Measurements from ENCODE around the gene ELP1. TPM values are rescaled to one million over a fixed set of nuclear protein-coding genes. Genes with fewer than 3 reads are reported as not detected.

ELP1 gene
- total and polyA plus RNA-seq, 2 experiments from 2014 or later, result 14.5 to 24.1 TPM

- no peak overlapping the region for H3K4me3 ChIP-seq
- no peaks in the 10 kb centered on the region for H3F3A ChIP-seq (ENCODE audit: insufficient read depth)
- H4K20me1 ChIP-seq (ENCODE audit: insufficient read depth), result no peaks in the 10 kb centered on the region
- no peak overlapping the region for H3K27ac ChIP-seq
- in situ Hi-C loops (cut with MboI), result no loop called here
- DNase-seq, result no peak
- 90 to 93% methylated on average over 25 of the region's 25 CpGs for WGBS, 2 experiments (ENCODE audit: low coverage in 1 of 2, low lambda C conversion rate in 2 of 2, missing lambda C conversion rate in 2 of 2)
- no peaks in the 10 kb centered on the region for H3K4me1 ChIP-seq (ENCODE audit: insufficient read depth)
- H3K36me3 ChIP-seq (ENCODE audit: low read depth), result no peaks in the 10 kb centered on the region
- TF ChIP-seq EZH2 (IDR thresholded peaks at IDR 0.05; ENCODE audit: insufficient read depth, poor library complexity, severe bottlenecking) (no peak), EZH2phosphoT487 (IDR thresholded peaks at IDR 0.05; ENCODE audit: insufficient read depth, low read depth) (no peak)
- peaks cover 2% of the 10 kb centered on the region; the same call in 1 of the 2 replicates for H3K27me3 ChIP-seq (replicated peaks; ENCODE audit: insufficient read depth)
- H3K4me2 ChIP-seq (ENCODE audit: unreplicated experiment), result no peak overlapping the region
- H3K9ac ChIP-seq, result no peak overlapping the region
- H3K9me3 ChIP-seq (ENCODE audit: low read depth), result no peaks in the 10 kb centered on the region
- no peak overlapping the region for H2AFZ ChIP-seq
- no peaks in the 10 kb centered on the region for H3K9me2 ChIP-seq (ENCODE audit: insufficient read depth)
- H3K79me2 ChIP-seq (ENCODE audit: insufficient read depth), result no peaks in the 10 kb centered on the region
Measured at GRCh38 chr9:108855529-108855886, 78.4 kb downstream of the ELP1 start.

- no peak overlapping the region for H3K27ac ChIP-seq
- no peak overlapping the region for H3K4me3 ChIP-seq
- no peak overlapping the region for H3K9ac ChIP-seq
- H3K9me2 ChIP-seq (ENCODE audit: insufficient read depth), result no peaks in the 10 kb centered on the region
- DNase-seq, result no peak
- no peaks in the 10 kb centered on the region for H3K79me2 ChIP-seq (ENCODE audit: insufficient read depth)
- H3K36me3 ChIP-seq (ENCODE audit: low read depth), result no peaks in the 10 kb centered on the region
- peaks cover 3% of the 10 kb centered on the region; the same call in 1 of the 2 replicates for H3K27me3 ChIP-seq (replicated peaks; ENCODE audit: insufficient read depth)
- no peak overlapping the region for H3K4me2 ChIP-seq (ENCODE audit: unreplicated experiment)
- in situ Hi-C loops (cut with MboI), result no loop called here
- TF ChIP-seq EZH2 (IDR thresholded peaks at IDR 0.05; ENCODE audit: insufficient read depth, poor library complexity, severe bottlenecking) (no peak), EZH2phosphoT487 (IDR thresholded peaks at IDR 0.05; ENCODE audit: insufficient read depth, low read depth) (no peak)
- no peaks in the 10 kb centered on the region for H4K20me1 ChIP-seq (ENCODE audit: insufficient read depth)
- H3K9me3 ChIP-seq (ENCODE audit: low read depth), result no peaks in the 10 kb centered on the region
- H3K4me1 ChIP-seq (ENCODE audit: insufficient read depth), result no peaks in the 10 kb centered on the region
- no peaks in the 10 kb centered on the region for H3F3A ChIP-seq (ENCODE audit: insufficient read depth)
- 80 to 82% methylated on average over 59 of the region's 59 CpGs for WGBS, 2 experiments (ENCODE audit: low coverage in 1 of 2, low lambda C conversion rate in 2 of 2, missing lambda C conversion rate in 2 of 2)
- H2AFZ ChIP-seq, result no peak overlapping the region
Measured at GRCh38 chr9:108854641-108855528, 79.0 kb downstream of the ELP1 start.

- Histone ChIP-seq H3F3A (ENCODE audit: insufficient read depth) (no peaks in the 10 kb centered on the region), H4K20me1 (ENCODE audit: insufficient read depth) (no peaks in the 10 kb centered on the region), H3K27me3 (replicated peaks; ENCODE audit: insufficient read depth) (peaks cover 3% of the 10 kb centered on the region; the same call in 1 of the 2 replicates), H3K79me2 (ENCODE audit: insufficient read depth) (no peaks in the 10 kb centered on the region), H3K9ac (no peak overlapping the region), H3K9me2 (ENCODE audit: insufficient read depth) (no peaks in the 10 kb centered on the region), H3K36me3 (ENCODE audit: low read depth) (no peaks in the 10 kb centered on the region), H3K27ac (no peak overlapping the region), H3K9me3 (ENCODE audit: low read depth) (no peaks in the 10 kb centered on the region), H2AFZ (no peak overlapping the region), H3K4me2 (ENCODE audit: unreplicated experiment) (no peak overlapping the region), H3K4me1 (ENCODE audit: insufficient read depth) (no peaks in the 10 kb centered on the region), H3K4me3 (no peak overlapping the region)
- in situ Hi-C loops (cut with MboI), result no loop called here
- TF ChIP-seq EZH2 (IDR thresholded peaks at IDR 0.05; ENCODE audit: insufficient read depth, poor library complexity, severe bottlenecking), result no peak
- TF ChIP-seq EZH2phosphoT487 (IDR thresholded peaks at IDR 0.05; ENCODE audit: insufficient read depth, low read depth), result no peak
- WGBS, 2 experiments (ENCODE audit: low coverage in 1 of 2, low lambda C conversion rate in 2 of 2, missing lambda C conversion rate in 2 of 2), result 63 to 85% methylated on average over 3 of the region's 3 CpGs
- no peak for DNase-seq
Measured at GRCh38 chr9:108854094-108854493, 79.8 kb downstream of the ELP1 start.

GRCh38 chr9:108852079-108852478, 81.8 kb downstream of the ELP1 start:
- no peaks in the 10 kb centered on the region for H3K4me1 ChIP-seq (ENCODE audit: insufficient read depth)
- no peak overlapping the region for H2AFZ ChIP-seq
- no peaks in the 10 kb centered on the region for H3K36me3 ChIP-seq (ENCODE audit: low read depth)
- no peak overlapping the region for H3K27ac ChIP-seq
- H4K20me1 ChIP-seq (ENCODE audit: insufficient read depth), result no peaks in the 10 kb centered on the region
- no peak for DNase-seq
- WGBS, 2 experiments (ENCODE audit: low coverage in 1 of 2, low lambda C conversion rate in 2 of 2, missing lambda C conversion rate in 2 of 2), result 2 to 24% methylated on average over 1 of the region's 1 CpG
- H3K4me2 ChIP-seq (ENCODE audit: unreplicated experiment), result no peak overlapping the region
- no peaks in the 10 kb centered on the region for H3F3A ChIP-seq (ENCODE audit: insufficient read depth)
- TF ChIP-seq EZH2phosphoT487 (IDR thresholded peaks at IDR 0.05; ENCODE audit: insufficient read depth, low read depth), result no peak
- no peak for TF ChIP-seq EZH2 (IDR thresholded peaks at IDR 0.05; ENCODE audit: insufficient read depth, poor library complexity, severe bottlenecking)
- in situ Hi-C loops (cut with MboI), result no loop called here
- no peaks in the 10 kb centered on the region for H3K9me3 ChIP-seq (ENCODE audit: low read depth)
- H3K27me3 ChIP-seq (replicated peaks; ENCODE audit: insufficient read depth), result peaks cover 3% of the 10 kb centered on the region; the same call in 1 of the 2 replicates
- no peaks in the 10 kb centered on the region for H3K79me2 ChIP-seq (ENCODE audit: insufficient read depth)
- no peak overlapping the region for H3K9ac ChIP-seq
- H3K9me2 ChIP-seq (ENCODE audit: insufficient read depth), result no peaks in the 10 kb centered on the region
- H3K4me3 ChIP-seq, result no peak overlapping the region
